PFSK-1 (cell line): ENCODE measurements around the gene GLTPD2.

Experiments used
- FOXP2 ChIP-seq: optimal IDR thresholded peaks from 2 replicates; pipeline ENCODE3; 2011; ENCODE audit warnings: borderline replicate concordance, control low read depth, inconsistent platforms; ENCODE audit not compliant: insufficient read depth; ENCODE audit errors: extremely low read length, extremely low read depth
- POLR2AphosphoS5 ChIP-seq: IDR thresholded peaks from 2 replicates; pipeline ENCODE4 v1.6.1; 2012; ENCODE audit warnings: low read depth, mild to moderate bottlenecking, control low read depth, low read length, moderate library complexity
- REST ChIP-seq, 2 experiments: IDR thresholded peaks; 2 replicates each; pipeline versions ENCODE4 v1.6.1 to v1.8.0; 2011 to 2012; ENCODE audit warnings: low read depth in 2 of 2, low read length in 2 of 2, control low read depth in 1 of 2, inconsistent platforms in 1 of 2, mild to moderate bottlenecking in 1 of 2, moderate library complexity in 1 of 2; ENCODE audit not compliant: insufficient read depth in 1 of 2
- SIN3A ChIP-seq: IDR thresholded peaks from 2 replicates; pipeline ENCODE4 v1.6.1; 2012; ENCODE audit warnings: mild to moderate bottlenecking, low read length, moderate library complexity, borderline replicate concordance; ENCODE audit not compliant: insufficient read depth
- TAF1 ChIP-seq: IDR thresholded peaks from 2 replicates; pipeline ENCODE4 v1.6.1; 2012; ENCODE audit warnings: low read length, control low read depth, borderline replicate concordance; ENCODE audit not compliant: insufficient read depth

GRCh38 chr17:4785311-4786105 is 3.3 kb upstream of the GLTPD2 start:
- TF ChIP-seq REST (IDR thresholded peaks at IDR 0.05; ENCODE audit: insufficient read depth in 1 of 2, low read depth in 2 of 2, low read length in 2 of 2) (no peak), POLR2AphosphoS5 (no peak), FOXP2 (no peak), SIN3A (no peak), TAF1 (no peak)
